SK-N-SH treated with all-trans-retinoic acid at 6 μM for 48 hours (cell line): Measurements from ENCODE around the gene EFNB1.

Source experiments
- ATAC-seq: fragments of 200-7000 bp; cut with Tn5 transposase; 3 replicates; pipeline ENCODE4 v1.9.1; 2020; ENCODE audit warnings: mild to moderate bottlenecking, moderate library complexity
- BACH2 ChIP-seq: fragments of 250-450 bp; sonication (Bioruptor Pico); IDR thresholded peaks from 2 replicates; pipeline ENCODE4 v1.9.0; 2021; ENCODE audit warnings: mild to moderate bottlenecking, borderline replicate concordance
- CREB5 ChIP-seq: fragments of 250-450 bp; sonication (Bioruptor Pico); IDR thresholded peaks from 2 replicates; pipeline ENCODE4 v1.5.1; 2020; ENCODE audit warnings: low read depth, mild to moderate bottlenecking, moderate library complexity
- CSRNP3 ChIP-seq: fragments of 250-450 bp; sonication (Bioruptor Pico); IDR thresholded peaks from 2 replicates; pipeline ENCODE4 v1.5.1; 2021; ENCODE audit warnings: mild to moderate bottlenecking, moderate library complexity
- ESRRG ChIP-seq: fragments of 250-450 bp; sonication (Bioruptor Pico); IDR thresholded peaks from 2 replicates; pipeline ENCODE4 v1.6.1; 2021; ENCODE audit warnings: mild to moderate bottlenecking
- GLIS3 ChIP-seq: fragments of 250-450 bp; sonication (Bioruptor Pico); IDR thresholded peaks from 2 replicates; pipeline ENCODE4 v1.5.0; 2020; ENCODE audit warnings: mild to moderate bottlenecking, moderate library complexity
- ISL1 ChIP-seq: fragments of 250-450 bp; sonication (Bioruptor Pico); IDR thresholded peaks from 2 replicates; pipeline ENCODE4 v2.1.2; 2022; ENCODE audit warnings: mild to moderate bottlenecking, moderate library complexity
- OSR1 ChIP-seq: fragments of 250-450 bp; sonication (Bioruptor Pico); IDR thresholded peaks from 2 replicates; pipeline ENCODE4 v1.8.0; 2022; ENCODE audit warnings: moderate library complexity, mild to moderate bottlenecking, inconsistent platforms
- PATZ1 ChIP-seq: fragments of 250-450 bp; sonication (Bioruptor Pico); IDR thresholded peaks from 2 replicates; pipeline ENCODE4 v1.8.0; 2020; ENCODE audit warnings: mild to moderate bottlenecking, moderate library complexity, borderline replicate concordance
- POU6F1 ChIP-seq: fragments of 250-450 bp; sonication (Bioruptor Pico); IDR thresholded peaks from 2 replicates; pipeline ENCODE4 v1.8.0; 2021; ENCODE audit warnings: low read depth, mild to moderate bottlenecking, moderate library complexity, borderline replicate concordance
- SNAI2 ChIP-seq: fragments of 250-450 bp; sonication (Bioruptor Pico); IDR thresholded peaks from 2 replicates; pipeline ENCODE4 v1.5.0; 2020; ENCODE audit warnings: mild to moderate bottlenecking, moderate library complexity
- TCF4 ChIP-seq: fragments of 250-450 bp; sonication (Bioruptor Pico); IDR thresholded peaks from 2 replicates; pipeline ENCODE4 v1.8.0; 2021; ENCODE audit warnings: mild to moderate bottlenecking, moderate library complexity, borderline replicate concordance
- TOX ChIP-seq: fragments of 250-450 bp; sonication (Bioruptor Pico); IDR thresholded peaks from 2 replicates; pipeline ENCODE4 v1.8.0; 2021; ENCODE audit warnings: mild to moderate bottlenecking, moderate library complexity, borderline replicate concordance
- TSHZ2 ChIP-seq: fragments of 250-450 bp; sonication (Bioruptor Pico); IDR thresholded peaks from 2 replicates; pipeline ENCODE4 v1.5.0; 2020; ENCODE audit warnings: mild to moderate bottlenecking, moderate library complexity
- ZC3H10 ChIP-seq: fragments of 250-450 bp; sonication (Bioruptor Pico); IDR thresholded peaks from 2 replicates; pipeline ENCODE4 v1.5.1; 2021; ENCODE audit warnings: mild to moderate bottlenecking, moderate library complexity
- ZFP3 ChIP-seq: fragments of 250-450 bp; sonication (Bioruptor Pico); IDR thresholded peaks from 2 replicates; pipeline ENCODE4 v1.5.0; 2020; ENCODE audit warnings: mild to moderate bottlenecking, moderate library complexity
- ZFP30 ChIP-seq: fragments of 450-650 bp; formaldehyde crosslinking; IDR thresholded peaks from 2 replicates; pipeline ENCODE4 v1.5.0; 2022; ENCODE audit warnings: mild to moderate bottlenecking, moderate library complexity
- ZNF565 ChIP-seq: fragments of 450-650 bp; formaldehyde crosslinking; conservative IDR thresholded peaks from 2 replicates; pipeline ENCODE4 v1.5.0; 2020; ENCODE audit warnings: low read depth, mild to moderate bottlenecking, moderate library complexity
- ZNF70 ChIP-seq: fragments of 450-650 bp; formaldehyde crosslinking; IDR thresholded peaks from 2 replicates; pipeline ENCODE4 v1.5.0; 2020; ENCODE audit warnings: mild to moderate bottlenecking, moderate library complexity
- ZNF8 ChIP-seq: fragments of 450-650 bp; formaldehyde crosslinking; IDR thresholded peaks from 2 replicates; pipeline ENCODE4 v1.5.0; 2020; ENCODE audit warnings: mild to moderate bottlenecking, moderate library complexity

The EFNB1 gene

GRCh38 chrX:68842351-68842750 is 13.5 kb downstream of the EFNB1 start:
- TF ChIP-seq TCF4 (CRISPR knock-in tag) (no peak), GLIS3 (CRISPR knock-in tag) (no peak), TOX (CRISPR knock-in tag) (no peak), SNAI2 (CRISPR knock-in tag) (no peak), CSRNP3 (no peak), TSHZ2 (CRISPR knock-in tag) (no peak), BACH2 (CRISPR knock-in tag) (no peak), ZFP30 (CRISPR knock-in tag) (no peak), ZFP3 (CRISPR knock-in tag) (no peak), ZNF565 (CRISPR knock-in tag) (no peak), ISL1 (CRISPR knock-in tag) (no peak), PATZ1 (CRISPR knock-in tag) (no peak), ESRRG (CRISPR knock-in tag) (no peak), ZC3H10 (CRISPR knock-in tag) (no peak), ZNF8 (CRISPR knock-in tag) (no peak), CREB5 (CRISPR knock-in tag) (no peak), ZNF70 (CRISPR knock-in tag) (no peak), OSR1 (no peak)
- no peak for ATAC-seq

- no peak for TF ChIP-seq POU6F1 (CRISPR knock-in tag)
- TF ChIP-seq TOX (CRISPR knock-in tag) = no peak
- no peak for TF ChIP-seq CREB5 (CRISPR knock-in tag)
- no peak for TF ChIP-seq PATZ1 (CRISPR knock-in tag)
- TF ChIP-seq SNAI2 (CRISPR knock-in tag) = no peak
- no peak for TF ChIP-seq ZNF70 (CRISPR knock-in tag)
- TF ChIP-seq BACH2 (CRISPR knock-in tag) = no peak
- ATAC-seq = no peak
Observed at GRCh38 chrX:68842781-68843581, 14.2 kb downstream of the EFNB1 start.
